ES-I3 (cell line): ENCODE data around the gene ZNF320.
"Not testable (repeated sequence)": the region's sequence is repeated elsewhere in the genome, so short reads cannot be mapped to it uniquely, and the experiment has no call there.

Source experiments
- H3K36me3 ChIP-seq: 2 replicates; pipeline ENCODE4 v1.6.1; 2013; ENCODE audit warnings: mild to moderate bottlenecking, low read length, control low read depth, moderate library complexity; ENCODE audit not compliant: insufficient read depth
- H3K4me1 ChIP-seq: 2 replicates; pipeline ENCODE4 v1.6.1; 2013; ENCODE audit warnings: mild to moderate bottlenecking, control low read depth, low read length; ENCODE audit not compliant: insufficient read depth
- H3K9ac ChIP-seq: 2 replicates; pipeline ENCODE4 v1.6.1; 2013; ENCODE audit warnings: low read depth, mild to moderate bottlenecking, low read length, moderate library complexity
- H3K9me3 ChIP-seq: 2 replicates; pipeline ENCODE4 v1.6.1; 2013; ENCODE audit warnings: mild to moderate bottlenecking, low read length, moderate library complexity; ENCODE audit not compliant: control insufficient read depth, insufficient read depth

ZNF320 gene

GRCh38 chr19:52897138-52897935 lies at the start of gene ZNF320:
Gene ZNF320 (minus strand): TSS chr19:52897635. CDS start chr19:52890255, 7,380 bp downstream.
- Histone ChIP-seq H3K9ac (peak within 1 kb of the TSS; percentile 94), H3K4me1 (peaks cover 5% of the 10 kb centered on the region; the same call in 1 of the 2 replicates), H3K9me3 (no peaks in the 10 kb centered on the region), H3K36me3 (peaks cover 4% of the 10 kb centered on the region; the same call in 1 of the 2 replicates)

- Histone ChIP-seq H3K36me3 (peaks cover 17% of the 10 kb centered on the region), H3K4me1 (peaks cover 12% of the 10 kb centered on the region), H3K9me3 (peaks cover 16% of the 10 kb centered on the region), H3K9ac (no peak overlapping the region; the same call in 1 of the 2 replicates)
Observed at GRCh38 chr19:52946322-52947310, 49.2 kb upstream of the ZNF320 start.

- no peak overlapping the region; the same call in 1 of the 2 replicates for H3K9ac ChIP-seq
- peaks cover 11% of the 10 kb centered on the region for H3K36me3 ChIP-seq
- H3K4me1 ChIP-seq = peaks cover 12% of the 10 kb centered on the region
- H3K9me3 ChIP-seq = peaks cover 13% of the 10 kb centered on the region
Observed at GRCh38 chr19:52945652-52946321, 48.4 kb upstream of the ZNF320 start.

- not testable (repeated sequence) for H3K9me3 ChIP-seq, H3K36me3 ChIP-seq, H3K9ac ChIP-seq
- peaks cover 12% of the 10 kb centered on the region for H3K4me1 ChIP-seq
Observed at GRCh38 chr19:52944703-52945493, 47.5 kb upstream of the ZNF320 start.

- H3K9me3 ChIP-seq = peaks cover 4% of the 10 kb centered on the region
- 0 out of 2 replicates have a peak, but pooled peaks cover 2% of the 10 kb centered on the region for H3K36me3 ChIP-seq
- no peak overlapping the region for H3K9ac ChIP-seq
- H3K4me1 ChIP-seq = peaks cover 12% of the 10 kb centered on the region
Observed at GRCh38 chr19:52943884-52944643, 46.6 kb upstream of the ZNF320 start.

- 0 out of 2 replicates have a peak, but pooled peaks cover 2% of the 10 kb centered on the region for H3K36me3 ChIP-seq
- H3K4me1 ChIP-seq = peaks cover 12% of the 10 kb centered on the region
- H3K9me3 ChIP-seq = peaks cover 4% of the 10 kb centered on the region
- H3K9ac ChIP-seq = peak overlapping the region; percentile 43; the same call in 1 of the 2 replicates
Observed at GRCh38 chr19:52943134-52943883, 45.9 kb upstream of the ZNF320 start.

GRCh38 chr19:52942386-52943133 lies 45.1 kb upstream of the ZNF320 start:
- Histone ChIP-seq H3K9ac (peak overlapping the region; percentile 96), H3K4me1 (peaks cover 12% of the 10 kb centered on the region), H3K36me3 (no peaks in the 10 kb centered on the region), H3K9me3 (no peaks in the 10 kb centered on the region; the same call in 1 of the 2 replicates)

GRCh38 chr19:52941941-52942385 lies 44.5 kb upstream of the ZNF320 start:
- Histone ChIP-seq H3K4me1 (peaks cover 12% of the 10 kb centered on the region), H3K36me3 (no peaks in the 10 kb centered on the region), H3K9ac (peak overlapping the region; percentile 96), H3K9me3 (no peaks in the 10 kb centered on the region; the same call in 1 of the 2 replicates)

GRCh38 chr19:52941523-52941922 lies 44.1 kb upstream of the ZNF320 start:
- Histone ChIP-seq H3K4me1 (peaks cover 12% of the 10 kb centered on the region), H3K9ac (peak overlapping the region; percentile 96)
- not testable (repeated sequence) for H3K36me3 ChIP-seq, H3K9me3 ChIP-seq

GRCh38 chr19:52940905-52941304 lies 43.5 kb upstream of the ZNF320 start:
- peaks cover 12% of the 10 kb centered on the region for H3K4me1 ChIP-seq
- H3K9ac ChIP-seq, H3K9me3 ChIP-seq, H3K36me3 ChIP-seq: not testable (repeated sequence)

- 0 out of 2 replicates have a peak, but pooled peaks cover under 1% of the 10 kb centered on the region for H3K4me1 ChIP-seq
- no peak overlapping the region for H3K9ac ChIP-seq
- H3K9me3 ChIP-seq = no peaks in the 10 kb centered on the region
- H3K36me3 ChIP-seq = no peaks in the 10 kb centered on the region; the same call in 1 of the 2 replicates
Observed at GRCh38 chr19:52938761-52939160, 41.3 kb upstream of the ZNF320 start.

GRCh38 chr19:52936954-52937325 lies 39.5 kb upstream of the ZNF320 start:
- H3K9ac ChIP-seq = no peak overlapping the region
- H3K36me3 ChIP-seq = no peaks in the 10 kb centered on the region; the same call in 1 of the 2 replicates
- no peaks in the 10 kb centered on the region for H3K9me3 ChIP-seq
- H3K4me1 ChIP-seq = no peaks in the 10 kb centered on the region
